ENCODE data around the gene SPNS2.

DNA sequence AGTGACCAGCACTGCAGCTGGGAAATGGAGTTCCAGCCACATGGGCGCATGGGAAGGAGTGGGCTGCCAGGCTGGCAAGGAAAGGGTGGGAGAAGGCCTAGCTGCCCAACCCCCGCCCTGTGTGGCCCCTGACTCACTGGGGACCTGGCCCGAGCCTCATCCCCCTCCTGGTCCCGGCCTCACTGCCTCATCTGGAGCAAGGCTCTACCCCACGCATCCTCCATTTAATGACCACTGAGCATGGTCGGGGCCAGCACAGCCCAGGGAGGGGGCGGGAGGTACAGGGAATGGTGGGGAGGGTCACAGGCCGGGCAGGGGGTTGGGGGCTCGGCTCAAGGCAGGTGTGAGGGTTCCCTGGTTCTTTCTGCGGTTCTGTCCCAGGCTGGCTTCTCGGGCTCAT lies 16.1 kb downstream of the SPNS2 start:
- TF ChIP-seq, protein P1, sequence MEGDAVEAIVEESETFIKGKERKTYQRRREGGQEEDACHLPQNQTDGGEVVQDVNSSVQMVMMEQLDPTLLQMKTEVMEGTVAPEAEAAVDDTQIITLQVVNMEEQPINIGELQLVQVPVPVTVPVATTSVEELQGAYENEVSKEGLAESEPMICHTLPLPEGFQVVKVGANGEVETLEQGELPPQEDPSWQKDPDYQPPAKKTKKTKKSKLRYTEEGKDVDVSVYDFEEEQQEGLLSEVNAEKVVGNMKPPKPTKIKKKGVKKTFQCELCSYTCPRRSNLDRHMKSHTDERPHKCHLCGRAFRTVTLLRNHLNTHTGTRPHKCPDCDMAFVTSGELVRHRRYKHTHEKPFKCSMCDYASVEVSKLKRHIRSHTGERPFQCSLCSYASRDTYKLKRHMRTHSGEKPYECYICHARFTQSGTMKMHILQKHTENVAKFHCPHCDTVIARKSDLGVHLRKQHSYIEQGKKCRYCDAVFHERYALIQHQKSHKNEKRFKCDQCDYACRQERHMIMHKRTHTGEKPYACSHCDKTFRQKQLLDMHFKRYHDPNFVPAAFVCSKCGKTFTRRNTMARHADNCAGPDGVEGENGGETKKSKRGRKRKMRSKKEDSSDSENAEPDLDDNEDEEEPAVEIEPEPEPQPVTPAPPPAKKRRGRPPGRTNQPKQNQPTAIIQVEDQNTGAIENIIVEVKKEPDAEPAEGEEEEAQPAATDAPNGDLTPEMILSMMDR (conservative IDR thresholded peaks at IDR 0.05), result no peak
- no peak for TF ChIP-seq EZH2 (IDR thresholded peaks at IDR 0.05; ENCODE audit: low read depth)

All from PC-9 (cell line).